K562 (cell line): ENCODE measurements around the gene DEGS2.
"Not testable (repeated sequence)": the region's sequence is repeated elsewhere in the genome, so short reads cannot be mapped to it uniquely, and the experiment has no call there.

ENCODE experiments used
- CHD1 ChIP-seq: fragments of 200-600 bp; sonication (generic); IDR thresholded peaks from one replicate; pipeline ENCODE4 v1.6.1; 2012; ENCODE audit warnings: mild to moderate bottlenecking, moderate library complexity, low read length, inconsistent platforms
- ELF1 ChIP-seq: fragments of 200-800 bp; sonication (Bioruptor generic); IDR thresholded peaks from 2 replicates; pipeline ENCODE4 v1.6.1; 2016; ENCODE audit warnings: missing genetic modification characterization, missing compliant biosample characterization
- SMARCA5 ChIP-seq: fragments of 450-650 bp; IDR thresholded peaks from 2 replicates; pipeline ENCODE4 v1.6.1; 2016
- TF ChIP-seq, protein P1 (sequence below), 3 experiments: IDR thresholded peaks in 2 of 3; conservative IDR thresholded peaks in 1 of 3; 2 replicates each; pipeline ENCODE4 v1.5.1; 2011 to 2012; ENCODE audit warnings: low read length in 3 of 3, mild to moderate bottlenecking in 3 of 3, control low read depth in 2 of 3, improper control_type of control experiment in 1 of 3, inconsistent platforms in 1 of 3, low read depth in 1 of 3, mixed read lengths in 1 of 3, moderate library complexity in 1 of 3; ENCODE audit not compliant: insufficient read depth in 2 of 3

DNA sequence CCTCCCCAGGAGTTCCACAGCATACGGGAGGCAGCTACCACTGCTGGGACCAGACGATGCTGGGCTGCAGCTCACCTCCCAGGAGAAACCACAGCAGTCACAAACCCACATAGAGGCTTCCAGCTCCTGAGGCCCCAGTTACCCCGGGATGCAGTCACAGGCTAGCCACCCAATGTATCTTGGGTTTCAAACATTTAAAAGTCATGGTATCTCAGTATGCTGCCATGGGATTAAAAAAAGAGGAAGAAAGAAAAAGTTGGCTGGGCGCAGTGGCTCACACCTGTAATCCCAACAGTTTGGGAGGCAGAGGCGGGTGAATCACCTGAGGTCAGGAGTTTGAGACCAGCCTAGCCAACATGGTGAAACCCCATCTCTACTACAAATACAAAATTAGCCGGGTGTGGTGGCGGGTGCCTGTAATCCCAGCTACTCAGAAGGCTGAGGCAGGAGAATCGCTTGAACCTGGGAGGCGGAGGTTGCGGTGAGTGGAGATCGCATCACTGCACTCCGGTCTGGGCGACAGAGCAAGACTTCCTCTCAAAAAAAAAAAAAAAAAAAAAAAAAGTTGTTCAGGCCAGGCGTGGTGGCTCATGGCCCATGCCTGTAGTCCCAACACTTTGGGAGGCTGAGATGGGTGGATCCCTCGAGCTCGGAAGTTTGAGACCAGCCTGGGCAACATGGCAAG is 1.8 kb downstream of the DEGS2 start:
- TF ChIP-seq CHD1; ELF1 (tag); SMARCA5: not testable (repeated sequence)
- TF ChIP-seq, protein P1, sequence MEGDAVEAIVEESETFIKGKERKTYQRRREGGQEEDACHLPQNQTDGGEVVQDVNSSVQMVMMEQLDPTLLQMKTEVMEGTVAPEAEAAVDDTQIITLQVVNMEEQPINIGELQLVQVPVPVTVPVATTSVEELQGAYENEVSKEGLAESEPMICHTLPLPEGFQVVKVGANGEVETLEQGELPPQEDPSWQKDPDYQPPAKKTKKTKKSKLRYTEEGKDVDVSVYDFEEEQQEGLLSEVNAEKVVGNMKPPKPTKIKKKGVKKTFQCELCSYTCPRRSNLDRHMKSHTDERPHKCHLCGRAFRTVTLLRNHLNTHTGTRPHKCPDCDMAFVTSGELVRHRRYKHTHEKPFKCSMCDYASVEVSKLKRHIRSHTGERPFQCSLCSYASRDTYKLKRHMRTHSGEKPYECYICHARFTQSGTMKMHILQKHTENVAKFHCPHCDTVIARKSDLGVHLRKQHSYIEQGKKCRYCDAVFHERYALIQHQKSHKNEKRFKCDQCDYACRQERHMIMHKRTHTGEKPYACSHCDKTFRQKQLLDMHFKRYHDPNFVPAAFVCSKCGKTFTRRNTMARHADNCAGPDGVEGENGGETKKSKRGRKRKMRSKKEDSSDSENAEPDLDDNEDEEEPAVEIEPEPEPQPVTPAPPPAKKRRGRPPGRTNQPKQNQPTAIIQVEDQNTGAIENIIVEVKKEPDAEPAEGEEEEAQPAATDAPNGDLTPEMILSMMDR (IDR thresholded peaks at IDR 0.05 in 2 of 3, conservative IDR thresholded peaks at IDR 0.05 in 1 of 3; ENCODE audit: insufficient read depth in 2 of 3, low read depth in 1 of 3, low read length in 3 of 3): not testable (repeated sequence)
